Activated CD4-positive, alpha-beta T cell treated with anti-CD3 and anti-CD28 coated beads, Interleukin-2, amount 50 U/mL, for 4 hours (primary cell): ENCODE data around the gene ZCCHC3.
"Not testable (repeated sequence)": the region's sequence is repeated elsewhere in the genome, so short reads cannot be mapped to it uniquely, and the experiment has no call there.

Source experiments
- DNase-seq, 2 experiments: peaks; one replicate each; pipeline ENCODE4 v3.0.0-alpha.2; 2020

ZCCHC3 gene

DNA sequence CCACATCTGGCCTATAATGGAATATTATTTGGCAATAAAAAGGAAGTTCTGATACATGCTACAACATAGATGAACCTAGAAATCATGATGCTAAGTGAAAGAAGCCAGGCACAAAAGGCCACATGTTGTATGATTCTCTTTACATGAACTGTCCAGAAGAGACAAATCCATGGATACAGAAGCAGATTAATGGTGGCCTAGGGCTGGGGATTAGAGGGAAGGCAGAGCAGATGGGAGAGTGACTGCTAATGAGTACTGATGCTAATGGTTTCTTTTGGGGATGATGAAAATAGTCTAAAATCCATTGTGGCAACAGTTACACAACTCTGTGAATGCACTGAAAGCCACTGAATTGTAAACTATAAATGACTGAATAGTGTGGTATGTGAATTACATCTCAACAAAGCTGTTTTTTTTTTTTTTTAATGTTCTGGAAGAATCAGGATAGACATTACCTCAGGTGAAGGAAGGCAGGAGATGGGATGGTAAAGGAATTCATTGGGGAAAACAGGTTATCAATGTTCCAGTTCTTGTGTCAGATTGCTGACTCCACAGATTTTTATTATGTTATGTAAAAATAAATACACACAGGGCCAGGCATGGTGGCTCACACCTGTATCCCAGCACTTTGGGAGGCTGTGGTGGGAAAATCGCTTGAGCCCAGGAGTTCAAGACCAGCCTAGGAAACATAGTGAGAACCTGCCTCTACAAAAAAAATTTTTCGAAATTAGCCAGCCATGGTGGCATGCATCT lies 19.1 kb downstream of the ZCCHC3 start:
- no peak for DNase-seq

DNA sequence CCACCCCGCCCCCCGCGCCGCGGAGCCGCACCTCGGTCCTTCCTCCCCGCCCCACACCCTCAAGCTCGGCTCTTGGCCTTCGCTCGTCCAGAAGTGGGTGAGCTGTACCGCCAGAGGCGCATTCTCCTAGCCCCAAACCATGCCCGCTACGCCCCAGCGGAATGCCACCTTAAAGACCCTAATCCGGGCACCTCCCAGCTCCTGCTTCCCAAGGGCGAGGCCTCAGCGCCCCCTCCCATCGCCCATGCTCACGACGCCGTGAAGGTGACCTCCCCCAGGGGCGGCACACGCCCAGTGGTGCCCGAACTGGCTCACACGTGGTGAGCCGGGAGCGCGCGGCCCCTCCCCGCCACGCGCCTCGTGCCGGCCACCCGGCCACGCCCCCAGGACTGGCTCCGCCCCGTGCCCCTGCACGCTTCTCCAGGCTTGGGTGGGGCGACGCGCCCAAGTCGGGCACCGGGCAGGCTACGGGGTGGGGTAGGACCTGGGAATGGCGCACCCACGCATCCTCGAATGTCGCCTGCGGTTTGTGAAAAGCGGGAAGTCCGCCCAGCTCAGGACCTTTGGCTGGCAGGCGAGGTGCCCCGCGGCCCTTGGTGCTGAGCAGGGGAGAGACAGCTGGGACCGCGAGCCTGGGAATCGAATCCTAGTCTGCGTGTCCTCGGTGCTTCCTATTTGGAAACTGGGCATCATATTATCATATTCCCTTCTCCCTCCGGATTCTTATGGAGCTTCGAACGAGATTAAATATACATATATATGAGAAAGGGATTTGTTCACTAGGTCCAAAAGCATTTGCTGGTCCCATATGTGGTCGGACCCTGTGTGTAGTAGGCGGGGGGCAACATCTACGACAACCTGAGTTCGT lies 27.0 kb downstream of the ZCCHC3 start:
- peak; percentile 85 to 87 for DNase-seq

DNA sequence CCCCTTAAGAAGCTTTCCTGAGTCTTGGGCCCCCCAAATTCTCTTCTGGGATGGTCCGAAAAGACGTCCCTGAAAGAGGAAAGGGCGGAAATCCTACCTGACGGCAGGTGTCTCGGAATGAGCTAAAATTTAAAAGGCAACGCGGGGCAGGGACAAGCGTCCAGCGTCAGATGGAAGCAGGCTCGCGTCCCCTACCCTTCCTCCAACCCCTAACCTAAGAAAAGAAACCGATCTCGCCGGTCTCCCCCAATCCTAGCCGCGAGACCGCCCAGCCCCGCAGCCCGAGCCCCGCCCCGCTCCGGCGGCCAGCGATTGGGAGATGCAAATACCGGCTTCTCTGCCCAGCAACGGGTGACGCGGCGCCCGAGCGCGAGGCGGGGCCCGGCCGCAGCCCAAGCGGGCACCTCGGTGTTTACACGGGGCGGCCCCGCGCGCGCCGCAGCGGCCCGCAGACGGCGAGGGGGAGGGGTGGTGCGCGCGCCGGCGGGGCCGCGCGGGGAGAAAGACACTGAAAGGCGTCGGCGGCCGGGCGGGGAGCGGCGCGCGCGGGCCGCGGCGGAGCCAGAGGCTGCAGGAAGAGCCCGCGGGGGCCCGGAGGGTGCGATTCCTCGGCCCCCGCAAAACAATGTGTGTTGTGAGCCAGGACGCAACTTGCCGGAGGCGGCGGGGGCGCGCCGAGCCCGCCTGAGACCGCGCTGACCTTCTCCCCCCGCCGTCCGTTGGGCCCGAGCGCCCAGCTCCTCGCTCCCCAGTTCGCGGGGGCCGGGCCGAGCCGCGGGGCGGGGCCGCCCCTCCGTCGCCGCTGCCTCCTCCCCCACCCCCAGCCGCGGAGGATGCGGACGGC lies 27.9 kb downstream of the ZCCHC3 start, which contains the start of gene SOX12:
SOX12 (plus strand) TSS at position 508 of the 844 bp plus-strand sequence. CDS start 373 bp downstream, outside the sequence.
- peak; percentile 96 for DNase-seq

DNA sequence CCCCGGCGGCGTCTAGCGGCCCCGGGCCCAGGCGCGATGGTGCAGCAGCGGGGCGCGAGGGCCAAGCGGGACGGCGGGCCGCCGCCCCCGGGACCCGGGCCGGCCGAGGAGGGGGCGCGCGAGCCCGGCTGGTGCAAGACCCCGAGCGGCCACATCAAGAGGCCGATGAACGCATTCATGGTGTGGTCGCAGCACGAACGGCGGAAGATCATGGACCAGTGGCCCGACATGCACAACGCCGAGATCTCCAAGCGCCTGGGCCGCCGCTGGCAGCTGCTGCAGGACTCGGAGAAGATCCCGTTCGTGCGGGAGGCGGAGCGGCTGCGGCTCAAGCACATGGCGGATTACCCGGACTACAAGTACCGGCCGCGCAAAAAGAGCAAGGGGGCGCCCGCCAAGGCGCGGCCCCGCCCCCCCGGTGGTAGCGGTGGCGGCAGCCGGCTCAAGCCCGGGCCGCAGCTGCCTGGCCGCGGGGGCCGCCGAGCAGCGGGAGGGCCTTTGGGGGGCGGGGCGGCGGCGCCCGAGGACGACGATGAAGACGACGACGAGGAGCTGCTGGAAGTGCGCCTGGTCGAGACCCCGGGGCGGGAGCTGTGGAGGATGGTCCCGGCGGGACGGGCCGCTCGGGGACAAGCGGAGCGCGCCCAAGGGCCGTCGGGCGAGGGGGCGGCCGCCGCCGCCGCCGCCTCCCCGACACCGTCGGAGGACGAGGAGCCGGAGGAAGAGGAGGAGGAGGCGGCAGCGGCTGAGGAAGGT lies 28.7 kb downstream of the ZCCHC3 start:
- peak; percentile 33 to 38 for DNase-seq

DNA sequence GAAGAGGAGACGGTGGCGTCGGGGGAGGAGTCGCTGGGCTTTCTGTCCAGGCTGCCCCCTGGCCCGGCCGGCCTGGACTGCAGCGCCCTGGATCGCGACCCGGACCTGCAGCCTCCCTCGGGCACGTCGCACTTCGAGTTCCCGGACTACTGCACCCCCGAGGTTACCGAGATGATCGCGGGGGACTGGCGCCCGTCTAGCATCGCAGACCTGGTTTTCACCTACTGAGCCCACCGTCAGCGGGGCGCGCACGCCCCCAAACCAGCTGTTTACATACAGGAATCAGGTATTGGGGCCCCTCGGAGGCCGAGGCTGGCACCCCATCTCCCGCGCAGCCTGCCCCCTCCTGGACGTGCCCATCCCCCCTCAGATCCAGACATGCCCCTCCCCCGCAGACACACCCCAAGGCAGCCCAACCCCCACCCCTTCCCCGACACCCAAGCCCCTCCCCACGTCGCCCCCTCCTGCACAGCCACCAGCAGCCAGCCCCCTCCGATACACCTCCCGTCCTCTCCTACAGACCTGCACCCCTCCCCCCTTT lies 29.3 kb downstream of the ZCCHC3 start:
- peak in 1 of 2 experiments; percentile 11 for DNase-seq

DNA sequence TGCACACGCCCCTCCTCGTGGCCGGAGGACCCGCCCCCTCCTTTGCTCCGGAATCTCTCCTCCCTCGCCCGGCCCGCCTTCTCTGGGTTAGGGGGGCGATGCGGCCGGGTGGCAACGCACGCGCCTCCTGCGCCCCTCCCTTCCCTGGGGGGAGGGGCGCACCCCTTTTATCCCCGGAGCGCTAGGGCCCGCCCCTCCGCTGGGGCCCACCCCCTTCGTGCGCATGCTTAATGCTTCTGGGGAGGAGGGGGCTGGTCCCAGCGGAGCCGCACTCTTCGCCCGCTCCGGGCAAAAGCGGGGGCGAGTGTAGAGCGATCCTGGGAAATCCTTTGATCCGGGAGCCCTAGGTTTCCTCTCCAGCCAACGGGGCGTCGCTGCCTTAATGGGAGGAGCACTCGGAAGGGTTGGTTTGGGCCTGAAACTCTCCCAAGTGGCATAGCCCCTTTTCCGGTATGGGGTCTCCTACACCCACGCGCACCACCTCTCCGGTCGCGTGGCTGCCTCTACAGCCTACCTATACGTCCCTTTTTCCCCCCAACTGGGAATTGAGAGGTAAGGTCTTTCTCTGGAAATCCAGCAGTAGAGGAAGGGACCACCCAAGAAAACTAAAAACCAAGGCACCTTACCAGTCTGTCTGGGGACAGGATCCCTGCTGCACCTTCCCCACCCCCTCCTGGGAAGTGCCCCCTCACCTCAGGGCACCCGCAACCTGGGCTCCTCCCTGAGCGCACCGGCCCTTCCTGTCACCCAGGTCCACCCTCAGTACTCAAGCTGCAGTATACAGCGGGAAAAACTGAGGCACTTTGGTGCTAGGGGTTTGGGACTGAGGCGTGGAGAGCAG lies 30.0 kb downstream of the ZCCHC3 start:
- peak; percentile 58 to 63 for DNase-seq

DNA sequence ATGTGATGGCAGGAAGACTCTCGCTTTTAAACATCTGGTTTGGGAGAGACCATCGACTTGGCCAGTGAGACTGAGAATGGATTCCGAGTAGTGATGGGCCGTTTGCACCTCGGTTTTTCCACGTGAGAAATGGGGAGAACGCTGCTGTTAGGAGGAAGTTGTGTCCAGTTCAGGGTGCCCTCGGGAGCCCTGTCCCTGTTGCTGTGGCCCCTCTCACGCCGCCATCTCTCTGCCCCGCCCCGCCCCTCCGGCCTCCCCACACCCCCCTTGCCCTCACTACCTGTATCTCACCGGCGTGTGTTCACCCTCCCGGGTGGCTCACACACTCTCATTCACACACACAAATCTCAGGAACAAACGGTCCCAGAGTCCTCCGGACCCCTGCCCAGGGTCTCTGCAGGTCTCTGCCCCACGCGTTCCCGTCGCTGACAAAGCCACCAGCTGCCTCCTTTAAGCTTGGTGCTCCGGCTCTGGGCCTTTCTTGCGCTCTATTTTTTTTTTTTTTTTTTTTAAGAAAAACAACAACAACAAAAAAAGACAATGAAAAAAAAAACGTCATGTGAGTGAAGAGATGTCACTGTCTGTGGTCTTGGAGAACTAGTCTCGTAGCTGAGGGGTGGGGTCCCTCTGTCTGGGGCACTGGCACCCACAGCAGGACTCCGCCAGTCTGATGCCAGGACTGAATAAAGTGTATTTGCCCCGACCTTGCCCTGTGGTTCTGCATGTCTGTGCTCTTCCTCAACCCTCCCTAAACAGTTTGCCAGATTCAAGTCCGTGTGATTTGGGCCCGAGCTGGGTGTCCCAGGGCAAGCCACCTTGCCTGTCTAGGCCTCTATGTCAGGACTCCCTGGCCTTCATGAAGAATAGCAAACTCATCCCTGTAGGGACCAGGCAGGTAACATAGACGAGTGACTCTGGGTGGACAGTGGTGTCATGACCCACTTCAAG lies 30.9 kb downstream of the ZCCHC3 start:
- DNase-seq: no peak

DNA sequence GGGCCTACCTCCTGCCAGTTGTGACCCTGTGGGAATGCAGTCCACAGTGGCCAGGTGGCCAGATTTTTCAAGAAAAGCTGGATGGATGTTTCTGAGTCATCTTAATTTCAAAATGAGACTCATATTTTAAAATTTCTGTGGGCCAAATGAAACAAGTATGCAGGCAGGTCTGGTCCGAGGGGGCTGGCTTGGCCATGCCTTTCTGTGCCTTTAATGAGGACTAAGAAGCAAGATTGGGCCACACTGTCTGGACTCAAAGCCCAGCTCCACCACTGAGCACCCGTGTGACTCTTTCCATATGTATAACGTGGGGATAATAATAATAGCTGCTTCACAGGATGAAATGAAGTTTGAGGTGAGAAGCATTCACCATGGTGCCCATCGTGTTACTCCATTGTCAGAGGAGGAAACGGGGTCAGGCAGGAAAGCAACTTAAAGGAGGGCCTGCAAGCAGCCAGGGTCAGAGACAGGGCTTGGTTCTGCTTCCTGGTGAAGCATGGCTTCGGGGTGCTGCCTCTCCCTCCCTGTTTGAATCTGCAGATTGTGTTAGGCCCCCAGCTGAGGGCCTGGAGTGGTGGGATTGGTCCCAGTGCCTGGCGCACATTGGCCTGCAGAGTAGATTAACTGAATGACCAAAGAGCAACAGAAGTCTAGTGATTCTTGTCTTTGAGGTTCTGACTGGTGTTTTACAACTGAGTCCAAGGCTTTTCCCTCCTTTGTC lies 31.8 kb downstream of the ZCCHC3 start:
- DNase-seq: no peak

DNA sequence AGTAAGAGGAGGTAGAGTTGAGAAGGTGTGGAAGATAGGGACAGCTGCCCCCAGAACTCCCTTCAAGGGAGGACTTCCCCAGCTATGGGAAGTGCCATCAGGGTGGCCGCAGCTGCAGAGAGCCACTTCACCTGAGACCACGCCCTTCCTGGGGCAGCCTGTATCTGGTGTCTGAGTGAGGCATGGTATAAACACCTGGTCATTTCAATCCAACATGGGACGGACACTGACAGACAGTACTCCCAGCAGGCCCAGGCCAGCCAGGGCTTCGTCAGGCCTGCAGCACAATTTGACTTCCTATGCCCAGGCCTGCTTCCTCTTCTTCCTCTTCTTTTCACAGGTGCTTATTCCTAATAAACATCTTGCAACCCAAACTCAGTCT lies 32.5 kb downstream of the ZCCHC3 start:
- no peak for DNase-seq

DNA sequence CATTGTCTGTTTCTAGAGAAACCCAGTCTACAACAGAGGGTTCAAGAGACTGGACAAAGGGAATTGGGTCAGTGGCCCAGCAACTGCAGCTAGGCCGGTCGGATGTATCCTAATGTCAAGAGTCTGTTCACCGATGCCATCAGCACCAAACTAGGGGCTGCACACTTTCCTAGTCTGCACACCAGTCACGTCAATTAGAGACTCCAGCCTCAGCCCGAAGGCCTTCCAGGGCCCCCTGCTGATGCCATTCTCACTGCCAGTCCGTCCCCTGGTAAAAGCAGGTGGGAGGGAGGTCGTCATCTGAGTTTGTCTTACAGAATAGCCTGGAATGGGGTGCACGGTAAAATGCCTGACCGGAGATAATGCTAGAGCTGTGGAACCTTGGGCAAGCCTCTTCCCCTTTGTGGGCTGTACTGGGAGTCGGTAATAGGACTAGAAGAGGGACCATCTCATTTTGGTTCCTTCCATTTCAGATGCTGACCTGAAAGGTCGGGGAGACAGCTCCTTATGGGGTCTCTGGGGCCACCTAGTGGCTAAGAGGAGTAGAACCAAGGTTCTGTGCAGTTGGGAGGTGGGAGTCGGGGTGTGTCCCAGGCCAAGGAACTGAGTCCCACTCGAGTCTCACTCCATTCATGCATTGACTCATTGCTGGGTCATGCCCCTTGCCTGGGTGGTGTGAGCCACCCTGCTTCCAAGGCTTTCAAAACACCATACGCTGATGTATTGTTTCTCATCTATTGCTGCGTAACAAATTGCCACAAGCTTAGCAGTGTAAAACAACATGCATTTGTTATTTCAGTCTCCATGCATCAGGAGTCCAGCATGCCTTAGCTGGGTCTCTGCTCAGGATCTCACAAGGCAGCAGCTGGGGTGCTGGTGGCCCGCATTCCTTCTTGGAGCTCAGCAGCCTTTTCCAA lies 33.1 kb downstream of the ZCCHC3 start:
- DNase-seq: peak; percentile 48 to 57

DNA sequence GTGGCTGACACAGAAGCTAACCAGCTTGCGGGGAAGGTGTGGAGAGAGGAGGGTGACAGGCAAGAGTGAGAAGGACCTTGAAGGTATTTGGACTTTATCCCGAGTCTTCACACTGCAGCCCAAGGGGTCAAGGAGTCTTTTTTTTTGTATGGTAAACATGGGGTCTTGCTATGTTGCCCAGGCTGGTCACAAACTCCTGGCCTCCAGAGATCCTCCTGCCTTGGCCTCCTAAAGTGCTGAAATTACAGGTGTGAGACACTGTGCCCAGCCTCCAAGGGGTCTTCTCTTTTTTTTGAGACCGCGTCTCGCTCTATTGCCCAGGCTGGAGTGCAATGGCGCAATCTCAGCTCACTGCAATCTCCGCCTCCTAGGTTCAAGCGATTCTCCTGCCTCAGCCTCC lies 37.2 kb downstream of the ZCCHC3 start:
- no peak for DNase-seq

DNA sequence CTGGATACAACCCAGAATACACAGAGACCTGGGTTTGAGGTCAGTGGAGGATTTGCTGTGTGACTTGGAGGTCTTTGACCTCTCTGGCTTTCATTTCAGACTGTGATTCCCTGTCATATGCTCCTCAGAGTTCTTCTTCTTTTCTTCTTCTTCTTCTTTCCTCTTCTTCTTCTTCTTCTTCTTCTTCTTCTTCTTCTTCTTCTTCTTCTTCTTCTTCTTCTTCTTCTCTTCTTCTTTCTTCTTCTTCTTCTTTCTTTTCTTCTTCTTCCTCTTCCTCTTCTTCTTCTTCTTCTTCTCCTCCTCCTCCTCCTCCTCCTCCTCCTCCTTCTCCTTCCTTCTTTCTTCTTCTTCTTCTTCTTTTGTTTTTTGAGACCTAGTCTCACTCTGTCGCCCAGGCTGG lies 38.7 kb downstream of the ZCCHC3 start:
- not testable (repeated sequence) for DNase-seq

DNA sequence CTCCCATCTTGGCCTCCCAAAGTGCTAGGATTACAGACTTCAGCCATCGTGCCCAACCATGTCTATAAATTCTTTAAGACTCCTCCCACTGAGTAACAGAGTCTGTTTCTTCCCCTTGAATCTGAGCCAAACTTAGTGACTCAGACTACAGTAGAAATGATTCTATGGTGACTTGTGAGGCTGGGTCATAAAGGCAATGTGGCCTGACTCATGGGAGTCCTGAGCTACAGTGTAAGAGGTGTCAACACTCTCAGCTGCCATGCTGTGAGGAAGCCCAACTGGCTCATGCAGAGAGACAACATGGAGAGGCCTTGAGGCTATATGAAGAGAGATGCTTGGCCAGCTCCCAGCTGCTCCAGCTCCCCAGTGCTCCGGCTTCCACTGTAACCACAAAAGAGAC lies 44.3 kb downstream of the ZCCHC3 start:
- peak in 1 of 2 experiments; percentile 13 for DNase-seq

DNA sequence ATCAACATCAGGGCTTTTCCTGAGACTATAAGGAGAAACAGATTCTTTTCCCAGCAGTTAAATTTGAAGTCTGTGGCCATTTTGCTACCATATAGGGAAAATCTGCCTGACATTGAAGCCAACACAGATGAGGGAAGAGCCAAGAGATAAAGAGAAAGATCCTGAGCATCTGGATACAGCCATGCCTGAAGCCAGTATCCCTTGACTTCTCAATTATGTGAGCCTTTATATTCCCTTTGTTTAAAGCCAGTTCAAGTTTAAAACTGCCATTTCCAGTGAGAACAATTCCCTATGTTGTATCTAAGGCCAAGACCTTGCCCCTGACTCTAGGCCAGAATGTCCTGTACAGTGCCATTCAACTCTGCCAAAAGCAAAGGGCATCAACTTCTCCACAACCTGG lies 45.7 kb downstream of the ZCCHC3 start:
- no peak for DNase-seq

DNA sequence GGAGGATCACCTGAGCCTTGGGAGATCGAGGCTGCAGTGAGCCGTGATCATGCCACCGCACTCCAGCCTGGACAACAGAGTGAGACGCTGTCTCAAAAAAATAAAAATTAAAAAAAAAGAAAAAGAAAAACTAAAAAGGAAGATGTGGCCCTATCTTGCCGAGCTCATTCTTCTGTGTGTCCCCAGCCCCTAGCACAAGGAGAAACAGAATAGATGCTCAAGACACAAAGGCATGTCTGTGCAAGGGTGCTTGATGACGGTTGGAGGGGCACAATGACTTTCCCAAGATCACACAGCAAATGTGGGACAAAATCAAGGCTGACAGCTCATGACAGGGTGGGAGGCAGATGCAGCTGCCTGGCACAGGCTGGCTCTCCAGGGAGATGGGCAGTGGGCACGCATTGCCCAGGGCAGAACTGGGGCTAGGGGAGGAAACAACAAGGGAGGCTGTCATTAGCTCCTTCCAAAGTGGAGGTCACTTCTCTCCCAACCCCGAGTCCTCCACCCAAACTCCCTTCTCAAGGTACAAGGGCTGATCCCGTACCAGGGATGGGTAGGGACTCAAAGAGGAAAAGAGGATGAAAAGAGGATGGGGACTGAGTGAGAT lies 48.8 kb downstream of the ZCCHC3 start:
- DNase-seq: no peak

DNA sequence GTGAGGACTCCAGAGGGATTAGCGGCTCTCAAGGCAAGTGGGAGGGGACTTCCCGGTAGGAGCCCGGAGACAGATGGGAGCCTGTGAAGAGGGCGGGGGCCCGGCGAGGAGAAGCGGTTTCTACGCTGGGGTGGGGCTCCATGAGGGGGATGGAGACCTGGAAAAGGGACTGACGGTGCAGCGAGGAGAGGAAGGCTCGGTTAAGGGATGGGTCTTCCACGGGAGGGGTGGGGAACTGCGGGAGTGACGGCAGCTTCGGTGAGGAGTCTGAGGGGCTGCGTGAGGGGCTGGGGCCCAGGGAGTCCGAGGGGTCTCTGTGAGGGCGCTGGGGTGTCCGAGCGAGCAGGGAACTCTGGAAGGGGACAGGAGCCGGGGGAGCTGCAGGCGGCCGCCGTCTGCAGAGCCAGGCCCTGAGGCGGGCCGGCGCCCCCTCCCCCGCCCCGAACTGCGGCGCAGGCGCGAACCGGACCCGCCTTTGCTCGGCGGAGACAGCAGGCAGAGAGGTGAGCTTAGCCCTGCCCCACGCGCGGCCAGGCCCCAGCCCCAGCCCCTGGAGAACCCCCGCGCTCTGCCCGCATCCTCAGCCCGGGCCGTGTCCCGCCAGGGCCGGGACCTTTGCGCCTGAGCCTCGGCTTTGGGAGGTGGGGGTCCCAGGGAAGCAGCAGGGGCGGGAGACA lies 49.4 kb downstream of the ZCCHC3 start, which contains the start of gene NRSN2:
NRSN2 (plus strand) TSS at position 472 of the 677 bp plus-strand sequence. CDS start 2,533 bp downstream, outside the sequence.
- DNase-seq: peak in 1 of 2 experiments; percentile 8

DNA sequence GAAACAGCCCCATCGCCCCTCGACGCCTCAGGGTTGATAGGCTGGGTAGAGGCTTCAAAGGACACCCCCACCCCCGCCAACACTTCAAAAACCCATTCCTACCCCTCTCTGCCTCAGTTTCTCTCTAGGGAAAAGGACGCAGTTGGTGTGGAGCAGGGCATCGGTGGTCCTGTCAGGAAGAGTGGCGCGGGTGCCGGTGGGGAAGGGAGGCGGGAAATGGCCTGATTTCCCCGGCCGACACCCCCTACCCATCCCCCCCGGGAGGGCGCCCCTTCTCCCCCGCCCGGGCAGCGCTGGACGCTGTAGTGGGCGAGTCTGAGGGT lies 49.9 kb downstream of the ZCCHC3 start:
- DNase-seq: no peak
